ENCODE measurements around the gene DZIP1.

DZIP1 gene

GRCh38 chr13:95643936-95644598 lies 439 bp downstream of the DZIP1 start:
- DNase-seq (ENCODE audit: low read depth): no peak

- DNase-seq (ENCODE audit: low read depth): no peak
Observed at GRCh38 chr13:95643571-95643935, 953 bp downstream of the DZIP1 start.

GRCh38 chr13:95642999-95643398 lies 1.5 kb downstream of the DZIP1 start:
- DNase-seq (ENCODE audit: low read depth): no peak

- no peak for DNase-seq (ENCODE audit: low read depth)
Observed at GRCh38 chr13:95642028-95642621, 2.4 kb downstream of the DZIP1 start.

GRCh38 chr13:95641291-95642027 lies 3.0 kb downstream of the DZIP1 start:
- no peak for DNase-seq (ENCODE audit: low read depth)

- no peak for DNase-seq (ENCODE audit: low read depth)
Observed at GRCh38 chr13:95636853-95637252, 7.7 kb downstream of the DZIP1 start.

- DNase-seq (ENCODE audit: low read depth): no peak
Observed at GRCh38 chr13:95630593-95630992, 13.9 kb downstream of the DZIP1 start.

GRCh38 chr13:95629071-95629470 lies 15.4 kb downstream of the DZIP1 start:
- no peak for DNase-seq (ENCODE audit: low read depth)

- no peak for DNase-seq (ENCODE audit: low read depth)
Observed at GRCh38 chr13:95628488-95628887, 16.0 kb downstream of the DZIP1 start.

- DNase-seq (ENCODE audit: low read depth): no peak
Observed at GRCh38 chr13:95627590-95627989, 16.9 kb downstream of the DZIP1 start.

GRCh38 chr13:95626768-95627167 lies 17.7 kb downstream of the DZIP1 start:
- DNase-seq (ENCODE audit: low read depth): no peak

- DNase-seq (ENCODE audit: low read depth): no peak
Observed at GRCh38 chr13:95624020-95624419, 20.5 kb downstream of the DZIP1 start.

- DNase-seq (ENCODE audit: low read depth): no peak
Observed at GRCh38 chr13:95623141-95623540, 21.4 kb downstream of the DZIP1 start.

GRCh38 chr13:95620825-95621498 lies 23.5 kb downstream of the DZIP1 start:
- no peak for DNase-seq (ENCODE audit: low read depth)

- no peak for DNase-seq (ENCODE audit: low read depth)
Observed at GRCh38 chr13:95620030-95620824, 24.3 kb downstream of the DZIP1 start.

GRCh38 chr13:95615539-95615938 lies 29.0 kb downstream of the DZIP1 start:
- no peak for DNase-seq (ENCODE audit: low read depth)

GRCh38 chr13:95614641-95615245 lies 29.8 kb downstream of the DZIP1 start:
- no peak for DNase-seq (ENCODE audit: low read depth)

GRCh38 chr13:95608640-95609323 lies 35.7 kb downstream of the DZIP1 start:
- DNase-seq (ENCODE audit: low read depth): no peak

- no peak for DNase-seq (ENCODE audit: low read depth)
Observed at GRCh38 chr13:95607366-95607765, 37.1 kb downstream of the DZIP1 start.

- no peak for DNase-seq (ENCODE audit: low read depth)
Observed at GRCh38 chr13:95605448-95606125, 38.9 kb downstream of the DZIP1 start.

GRCh38 chr13:95604556-95604915 lies 40.0 kb downstream of the DZIP1 start:
- DNase-seq (ENCODE audit: low read depth): no peak

Data from stimulated activated CD8-positive, alpha-beta memory T cell treated with anti-CD3 and anti-CD28 coated beads, Interleukin-15, amount 100 ng/mL, for 1 hour (primary cell).